WTC11 (cell line): ENCODE measurements around the gene BTBD10. TPM values are rescaled to one million over a fixed set of nuclear protein-coding genes. Genes with fewer than 3 reads are reported as not detected.
A peak's percentile ranks its signal among the peaks of the same experiment; 100 is the strongest.

Experiments
- ATAC-seq: fragments of 200-7000 bp; cut with Tn5 transposase; 2 replicates; pipeline ENCODE4 v1.10.0; 2021; ENCODE audit warnings: mild to moderate bottlenecking, moderate library complexity
- CTCF ChIA-PET: fragments of 300-600 bp; sonication (Branson Sonifier 250); formaldehyde crosslinking; loops from one replicate; lab custom pipeline; 2021; ENCODE audit warnings: antibody characterized with exemption; lab: Charles Lee
- POLR2A ChIA-PET: fragments of 350-600 bp; sonication (Branson Sonifier 250); formaldehyde crosslinking; loops from one replicate; lab custom pipeline; 2021; ENCODE audit warnings: antibody characterized with exemption; lab: Charles Lee
- DNase-seq: peaks from one replicate; pipeline ENCODE4 v3.0.0; 2021; ENCODE audit warnings: low spot score
- H3K27ac Mint-ChIP-seq: 2 replicates; pipeline ENCODE4 v1.8.0; 2021; ENCODE audit warnings: mixed read lengths
- H3K27me3 Mint-ChIP-seq: 2 replicates; pipeline ENCODE4 v1.8.0; 2021; ENCODE audit warnings: low read depth, mild to moderate bottlenecking, moderate library complexity, mixed read lengths
- H3K36me3 Mint-ChIP-seq: 2 replicates; pipeline ENCODE4 v1.8.0; 2021; ENCODE audit warnings: mixed read lengths
- H3K4me1 Mint-ChIP-seq: 2 replicates; pipeline ENCODE4 v1.8.0; 2022; ENCODE audit warnings: mixed read lengths
- H3K4me3 Mint-ChIP-seq: 2 replicates; pipeline ENCODE4 v1.8.0; 2021; ENCODE audit warnings: mild to moderate bottlenecking, moderate library complexity, mixed read lengths
- H3K9me3 Mint-ChIP-seq: 2 replicates; pipeline ENCODE4 v1.8.0; 2021; ENCODE audit warnings: mixed read lengths
- ATF6 ChIP-seq: sonication (generic); formaldehyde crosslinking; IDR thresholded peaks from 2 replicates; pipeline ENCODE4 v1.8.1; 2023; ENCODE audit warnings: mild to moderate bottlenecking, missing genetic modification reagents
- CTCF ChIP-seq: fragments of 200-600 bp; IDR thresholded peaks from 2 replicates; pipeline ENCODE4 v1.8.0; 2022; ENCODE audit warnings: antibody characterized with exemption
- EMX1 ChIP-seq: fragments of 250-450 bp; sonication (Bioruptor Pico); IDR thresholded peaks from 2 replicates; pipeline ENCODE4 v1.8.0; 2021; ENCODE audit warnings: mild to moderate bottlenecking
- ERG ChIP-seq: fragments of 250-450 bp; sonication (Bioruptor Pico); IDR thresholded peaks from 2 replicates; pipeline ENCODE4 v1.8.0; 2021; ENCODE audit warnings: mild to moderate bottlenecking
- FOXK1 ChIP-seq: sonication (generic); formaldehyde crosslinking; IDR thresholded peaks from 2 replicates; pipeline ENCODE4 v1.8.0; 2022; ENCODE audit warnings: mild to moderate bottlenecking, moderate library complexity, missing genetic modification reagents
- JUN ChIP-seq: sonication (generic); formaldehyde crosslinking; IDR thresholded peaks from 2 replicates; pipeline ENCODE4 v1.8.0; 2023; ENCODE audit warnings: mild to moderate bottlenecking, missing genetic modification reagents
- MLX ChIP-seq: sonication (generic); formaldehyde crosslinking; IDR thresholded peaks from 2 replicates; pipeline ENCODE4 v1.8.1; 2023; ENCODE audit warnings: mild to moderate bottlenecking, missing genetic modification reagents, moderate library complexity
- NFATC4 ChIP-seq: fragments of 250-450 bp; sonication (Bioruptor Pico); IDR thresholded peaks from 2 replicates; pipeline ENCODE4 v1.9.0; 2021; ENCODE audit warnings: mild to moderate bottlenecking
- NFE2L1 ChIP-seq: sonication (generic); formaldehyde crosslinking; IDR thresholded peaks from 2 replicates; pipeline ENCODE4 v1.8.1; 2023; ENCODE audit warnings: missing genetic modification reagents
- OVOL2 ChIP-seq: fragments of 250-450 bp; sonication (Bioruptor Pico); IDR thresholded peaks from 2 replicates; pipeline ENCODE4 v1.9.0; 2021; ENCODE audit warnings: mild to moderate bottlenecking, borderline replicate concordance
- PREB ChIP-seq: sonication (generic); formaldehyde crosslinking; IDR thresholded peaks from 2 replicates; pipeline ENCODE4 v1.8.1; 2022; ENCODE audit warnings: mild to moderate bottlenecking, missing genetic modification reagents, moderate library complexity, borderline replicate concordance
- RELA ChIP-seq: sonication (generic); formaldehyde crosslinking; IDR thresholded peaks from 2 replicates; pipeline ENCODE4 v1.8.1; 2022; ENCODE audit warnings: missing genetic modification reagents, mild to moderate bottlenecking, borderline replicate concordance
- USF2 ChIP-seq: sonication (generic); formaldehyde crosslinking; IDR thresholded peaks from 2 replicates; pipeline ENCODE4 v1.8.1; 2023; ENCODE audit warnings: mild to moderate bottlenecking, missing genetic modification reagents, moderate library complexity
- ZBTB21 ChIP-seq: sonication (generic); formaldehyde crosslinking; IDR thresholded peaks from 2 replicates; pipeline ENCODE4 v1.8.1; 2023; ENCODE audit warnings: mild to moderate bottlenecking, missing genetic modification reagents, borderline replicate concordance
- ZNF317 ChIP-seq: sonication (generic); formaldehyde crosslinking; IDR thresholded peaks from 2 replicates; pipeline ENCODE4 v1.8.1; 2023; ENCODE audit warnings: low read depth, mild to moderate bottlenecking, moderate library complexity, missing genetic modification reagents, borderline replicate concordance
- ZNF671 ChIP-seq: fragments of 250-450 bp; sonication (Bioruptor Pico); IDR thresholded peaks from 2 replicates; pipeline ENCODE4 v1.8.0; 2021; ENCODE audit warnings: mild to moderate bottlenecking
- total RNA-seq: library from RNA; stranded (reverse); gene quantifications from 3 replicates; pipeline ENCODE4 v1.2.3, GENCODE V29; 2021

Gene BTBD10
- total RNA-seq, 1 experiment from 2014 or later: 19.4 TPM

GRCh38 chr11:13343931-13344717 lies 118.9 kb downstream of the BTBD10 start:
- DNase-seq (peak; percentile 75), ATAC-seq (peak; percentile 57)
- Mint-ChIP-seq H3K27me3 (no peaks in the 10 kb centered on the region), H3K36me3 (no peaks in the 10 kb centered on the region), H3K4me1 (peaks cover 10% of the 10 kb centered on the region)
- TF ChIP-seq CTCF (peak; percentile 82), USF2 (CRISPR knock-in tag) (no peak), EMX1 (CRISPR knock-in tag) (no peak), OVOL2 (no peak)
- TF ChIP-seq, all 79 proteins: peak for 1
- no peak overlapping the region for H3K27ac Mint-ChIP-seq
- no peak overlapping the region for H3K4me3 Mint-ChIP-seq
- ChIA-PET CTCF (interaction anchor here (0.6 to 4.7 kb wide), 21 partner anchors 8 to 380 kb away, joined by 3 to 49 read pairs (median 4); partner anchors contain the start of gene BTBD10), POLR2A (no interaction called here)
- H3K9me3 Mint-ChIP-seq: peaks cover 18% of the 10 kb centered on the region

GRCh38 chr11:13343067-13343466 lies 120.0 kb downstream of the BTBD10 start:
- TF ChIP-seq NFATC4 (CRISPR knock-in tag) (no peak), PREB (no peak), ATF6 (CRISPR knock-in tag) (no peak), ZNF317 (CRISPR knock-in tag) (no peak), CTCF (no peak), FOXK1 (no peak), JUN (no peak), NFE2L1 (CRISPR knock-in tag) (no peak), ZBTB21 (CRISPR knock-in tag) (no peak), RELA (CRISPR knock-in tag) (no peak), ERG (CRISPR knock-in tag) (no peak), MLX (CRISPR knock-in tag) (no peak), ZNF671 (CRISPR knock-in tag) (no peak)
- Mint-ChIP-seq H3K36me3 (no peaks in the 10 kb centered on the region), H3K27me3 (no peaks in the 10 kb centered on the region), H3K4me1 (peaks cover 6% of the 10 kb centered on the region), H3K4me3 (no peak overlapping the region), H3K9me3 (peaks cover 18% of the 10 kb centered on the region), H3K27ac (no peak overlapping the region)
- ATAC-seq (no peak), DNase-seq (no peak)
- ChIA-PET CTCF (interaction anchor here (0.6 to 4.7 kb wide), 10 partner anchors 10 to 133 kb away, joined by 3 to 49 read pairs (median 4); no protein-coding TSS in a partner anchor), POLR2A (no interaction called here)
